ENCODE results near the gene PPM1F.
"Not testable (repeated sequence)": the region's sequence is repeated elsewhere in the genome, so short reads cannot be mapped to it uniquely, and the experiment has no call there.

Gene PPM1F

DNA sequence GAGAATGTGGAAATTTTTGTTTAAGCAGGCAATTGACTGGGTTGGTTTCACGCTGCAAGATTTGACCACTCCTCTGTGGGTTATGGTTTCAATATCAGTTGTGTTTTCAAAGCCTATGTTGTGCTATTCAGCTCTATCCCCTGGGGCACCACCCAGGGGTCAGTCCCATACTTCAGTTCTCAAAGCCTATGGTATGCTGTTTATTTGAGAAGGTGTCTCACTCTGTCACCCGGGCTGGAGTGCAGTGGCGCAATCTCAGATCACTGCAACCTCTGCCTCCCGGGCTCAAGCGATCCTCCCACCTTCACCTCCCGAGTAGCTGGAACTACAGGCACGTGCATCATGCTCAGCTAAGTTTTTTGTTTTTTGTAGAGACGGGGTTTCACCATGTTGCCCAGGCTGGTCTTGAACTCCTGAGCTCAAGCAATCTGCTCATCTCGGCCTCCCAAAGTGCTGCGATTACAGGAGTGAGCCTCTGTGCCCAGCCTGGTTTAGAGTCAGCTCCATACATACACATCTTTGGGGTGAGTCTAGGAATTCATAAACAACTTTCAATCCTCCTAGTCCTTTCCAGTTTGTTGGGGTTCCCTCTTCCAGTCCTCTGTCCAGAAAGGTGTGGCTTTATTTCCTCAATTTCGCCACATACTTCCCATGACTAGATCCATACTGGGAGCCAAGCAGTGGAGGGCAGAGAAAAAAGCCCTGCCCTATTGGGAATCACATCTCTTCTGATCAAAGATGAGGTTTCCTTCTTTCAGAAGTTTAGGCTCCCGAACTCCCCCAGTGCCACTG, 50.2 kb downstream of the PPM1F start:
- peaks cover 12% of the 10 kb centered on the region for H3K4me1 ChIP-seq (ENCODE audit: low read depth, poor library complexity, severe bottlenecking)
- H3K27ac ChIP-seq = no peak overlapping the region
- no peak for TF ChIP-seq CTCF (conservative IDR thresholded peaks at IDR 0.05; ENCODE audit: low read depth, low read length)
- no peak overlapping the region for H3K4me3 ChIP-seq (IDR thresholded peaks at IDR 0.05; ENCODE audit: insufficient read depth, low read depth, low read length)
- no peak overlapping the region for H2AFZ ChIP-seq (ENCODE audit: low read depth)
- no peaks in the 10 kb centered on the region for H3K36me3 ChIP-seq (ENCODE audit: insufficient read depth)
- H3K79me2 ChIP-seq (ENCODE audit: insufficient read depth, low read depth) = no peaks in the 10 kb centered on the region
- no peak overlapping the region for H3K4me2 ChIP-seq
- H3K27me3 ChIP-seq (ENCODE audit: insufficient read depth, low read depth) = no peaks in the 10 kb centered on the region
- no peak overlapping the region for H3K9ac ChIP-seq
- no peaks in the 10 kb centered on the region for H4K20me1 ChIP-seq (ENCODE audit: insufficient read depth)

- H3K4me3 ChIP-seq (IDR thresholded peaks at IDR 0.05; ENCODE audit: insufficient read depth, low read depth, low read length) = no peak overlapping the region
- H3K79me2 ChIP-seq (ENCODE audit: insufficient read depth, low read depth) = no peaks in the 10 kb centered on the region
- TF ChIP-seq CTCF (conservative IDR thresholded peaks at IDR 0.05; ENCODE audit: low read depth, low read length) = no peak
- no peaks in the 10 kb centered on the region for H4K20me1 ChIP-seq (ENCODE audit: insufficient read depth)
- H3K36me3 ChIP-seq (ENCODE audit: insufficient read depth) = no peaks in the 10 kb centered on the region
- no peak overlapping the region for H2AFZ ChIP-seq (ENCODE audit: low read depth)
- H3K4me2 ChIP-seq = no peak overlapping the region
- no peak overlapping the region for H3K27ac ChIP-seq
- peaks cover 12% of the 10 kb centered on the region for H3K4me1 ChIP-seq (ENCODE audit: low read depth, poor library complexity, severe bottlenecking)
- no peaks in the 10 kb centered on the region for H3K27me3 ChIP-seq (ENCODE audit: insufficient read depth, low read depth)
- H3K9ac ChIP-seq = no peak overlapping the region
These were observed 54.2 kb downstream of the PPM1F start for GRCh38 chr22:21898354-21898896.

- H3K4me2 ChIP-seq = no peak overlapping the region
These were observed 55.6 kb downstream of the PPM1F start for GRCh38 chr22:21896951-21897513.

GRCh38 chr22:21896275-21896674, 56.4 kb downstream of the PPM1F start:
- H3K36me3 ChIP-seq (ENCODE audit: insufficient read depth); H2AFZ ChIP-seq (ENCODE audit: low read depth); H3K27me3 ChIP-seq (ENCODE audit: insufficient read depth, low read depth); H3K27ac ChIP-seq; H3K4me1 ChIP-seq (ENCODE audit: low read depth, poor library complexity, severe bottlenecking); H3K4me3 ChIP-seq (IDR thresholded peaks at IDR 0.05; ENCODE audit: insufficient read depth, low read depth, low read length); H3K9ac ChIP-seq; H3K4me2 ChIP-seq; H4K20me1 ChIP-seq (ENCODE audit: insufficient read depth); H3K79me2 ChIP-seq (ENCODE audit: insufficient read depth, low read depth): not testable (repeated sequence)

More at GRCh38 chr22:21896951-21897513, 55.6 kb downstream of the PPM1F start:
- no peak overlapping the region for H3K27ac ChIP-seq
- H3K36me3 ChIP-seq (ENCODE audit: insufficient read depth) = no peaks in the 10 kb centered on the region
- no peak overlapping the region for H3K4me3 ChIP-seq (IDR thresholded peaks at IDR 0.05; ENCODE audit: insufficient read depth, low read depth, low read length)
- no peaks in the 10 kb centered on the region for H3K27me3 ChIP-seq (ENCODE audit: insufficient read depth, low read depth)
- H4K20me1 ChIP-seq (ENCODE audit: insufficient read depth) = no peaks in the 10 kb centered on the region
- H3K4me1 ChIP-seq (ENCODE audit: low read depth, poor library complexity, severe bottlenecking) = peaks cover 4% of the 10 kb centered on the region
- no peaks in the 10 kb centered on the region for H3K79me2 ChIP-seq (ENCODE audit: insufficient read depth, low read depth)
- no peak overlapping the region for H3K9ac ChIP-seq
- no peak for TF ChIP-seq CTCF (conservative IDR thresholded peaks at IDR 0.05; ENCODE audit: low read depth, low read length)
- H2AFZ ChIP-seq (ENCODE audit: low read depth) = no peak overlapping the region

DNA sequence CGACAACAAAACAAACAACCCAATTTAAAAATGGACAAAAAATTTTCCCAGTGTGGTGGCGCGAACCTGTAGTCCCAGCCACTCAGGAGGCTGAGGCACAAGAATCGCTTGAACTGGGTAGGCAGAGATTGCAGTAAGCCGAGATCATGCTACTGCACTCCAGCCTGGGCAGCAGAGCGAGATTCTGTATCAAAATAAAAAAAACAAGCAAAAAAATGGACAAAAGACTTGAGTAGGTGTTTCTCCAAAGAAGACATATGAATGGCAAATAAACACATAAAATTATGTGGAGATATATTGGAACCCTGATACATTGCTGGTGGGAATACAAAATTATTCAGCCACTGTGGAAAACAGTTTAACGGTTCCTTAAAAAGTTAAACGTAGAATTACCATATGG, 57.8 kb downstream of the PPM1F start:
- Histone ChIP-seq H3K9ac (no peak overlapping the region), H3K36me3 (ENCODE audit: insufficient read depth) (no peaks in the 10 kb centered on the region), H2AFZ (ENCODE audit: low read depth) (no peak overlapping the region), H3K4me1 (ENCODE audit: low read depth, poor library complexity, severe bottlenecking) (no peaks in the 10 kb centered on the region), H3K4me2 (no peak overlapping the region), H3K27ac (no peak overlapping the region), H3K4me3 (IDR thresholded peaks at IDR 0.05; ENCODE audit: insufficient read depth, low read depth, low read length) (no peak overlapping the region), H3K79me2 (ENCODE audit: insufficient read depth, low read depth) (no peaks in the 10 kb centered on the region), H4K20me1 (ENCODE audit: insufficient read depth) (no peaks in the 10 kb centered on the region), H3K27me3 (ENCODE audit: insufficient read depth, low read depth) (no peaks in the 10 kb centered on the region)
- TF ChIP-seq CTCF (conservative IDR thresholded peaks at IDR 0.05; ENCODE audit: low read depth, low read length) = no peak
